Ecto neural progenitor cell (in vitro differentiated cells): Measurements from ENCODE around the gene ASB14.
"Not testable (repeated sequence)": the region's sequence is repeated elsewhere in the genome, so short reads cannot be mapped to it uniquely, and the experiment has no call there.

Experiments used
- DNase-seq: peaks from one replicate; pipeline ENCODE4 v3.0.0-alpha.2; 2018; ENCODE audit warnings: low spot score

ASB14 gene

GRCh38 chr3:57292159-57292896, at the start of gene ASB14:
Gene ASB14, minus strand, starts transcription at chr3:57292685. Its CDS starts 652 bp downstream, at chr3:57292033.
- no peak for DNase-seq

DNA sequence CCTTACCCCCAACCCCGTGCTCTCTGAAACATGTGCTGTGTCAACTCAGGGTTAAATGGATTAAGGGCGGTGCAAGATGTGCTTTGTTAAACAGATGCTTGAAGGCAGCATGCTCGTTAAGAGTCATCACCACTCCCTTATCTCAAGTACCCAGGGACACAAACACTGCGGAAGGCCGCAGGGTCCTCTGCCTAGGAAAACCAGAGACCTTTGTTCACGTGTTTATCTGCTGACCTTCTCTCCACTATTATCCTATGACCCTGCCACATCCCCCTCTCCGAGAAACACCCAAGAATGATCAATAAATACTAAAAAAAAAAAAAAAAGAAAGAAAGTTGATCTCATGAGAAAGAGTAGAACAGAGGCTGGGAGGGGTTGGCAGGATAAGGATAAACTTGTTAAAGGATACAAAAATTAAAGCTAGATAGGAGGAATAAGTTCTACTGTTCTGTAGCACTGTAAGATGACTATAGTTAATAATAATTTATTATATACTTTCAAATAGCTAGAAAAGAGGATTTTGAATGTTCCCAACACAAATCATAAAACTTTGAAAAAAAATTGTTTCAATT, 46.7 kb upstream of the ASB14 start:
- not testable (repeated sequence) for DNase-seq

DNA sequence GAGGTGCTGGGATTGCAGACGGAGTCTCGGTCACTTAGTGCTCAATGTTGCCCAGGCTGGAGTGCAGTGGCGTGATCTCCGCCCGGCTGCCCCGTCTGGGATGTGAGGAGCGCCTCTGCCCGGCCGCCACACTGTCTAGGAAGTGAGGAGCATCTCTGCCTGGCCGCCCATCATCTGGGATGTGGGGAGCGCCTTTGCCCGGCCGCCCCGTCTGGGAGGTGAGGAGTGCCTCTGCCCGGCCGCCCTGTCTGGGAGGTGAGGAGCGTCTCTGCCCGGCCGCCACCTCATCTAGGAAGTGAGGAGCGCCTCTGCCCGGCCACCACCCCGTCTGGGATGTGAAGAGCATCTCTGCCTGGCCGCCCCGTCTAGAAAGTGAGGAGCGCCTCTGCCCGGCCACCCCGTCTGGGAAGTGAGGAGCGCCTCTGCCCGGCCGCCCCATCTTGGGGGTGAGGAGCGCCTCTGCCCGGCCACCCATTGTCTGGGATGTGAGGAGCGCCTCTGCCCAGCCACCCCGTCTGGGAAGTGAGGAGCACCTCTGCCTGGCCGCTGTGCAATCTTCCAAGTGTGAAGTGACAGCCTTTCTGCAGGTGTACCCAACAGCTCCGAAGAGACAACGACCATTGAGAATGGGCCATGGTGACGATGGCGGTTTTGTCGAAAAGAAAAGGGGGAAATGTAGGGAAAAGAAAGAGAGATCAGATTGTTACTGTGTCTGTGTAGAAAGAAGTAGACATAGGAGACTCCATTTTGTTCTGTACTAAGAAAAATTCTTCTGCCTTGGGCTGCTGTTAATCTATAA, 46.0 kb upstream of the ASB14 start:
- not testable (repeated sequence) for DNase-seq

GRCh38 chr3:57335283-57335938, 42.9 kb upstream of the ASB14 start:
- no peak for DNase-seq

- no peak for DNase-seq
These were observed 38.7 kb upstream of the ASB14 start for GRCh38 chr3:57331078-57331610.

DNA sequence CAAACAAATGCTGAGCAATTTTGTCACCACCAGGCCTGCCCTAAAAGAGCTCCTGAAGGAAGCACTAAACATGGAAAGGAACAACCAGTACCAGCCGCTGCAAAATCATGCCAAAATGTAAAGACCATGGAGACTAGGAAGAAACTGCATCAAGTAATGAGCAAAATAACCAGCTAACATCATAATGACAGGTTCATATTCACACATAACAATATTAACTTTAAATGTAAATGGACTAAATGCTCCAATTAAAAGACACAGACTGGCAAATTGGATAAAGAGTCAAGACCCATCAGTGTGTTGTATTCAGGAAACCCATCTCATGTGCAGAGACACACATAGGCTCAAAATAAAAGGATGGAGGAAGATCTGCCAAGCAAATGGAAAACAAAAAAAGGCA, 34.0 kb upstream of the ASB14 start:
- DNase-seq, result not testable (repeated sequence)

- no peak for DNase-seq
These were observed 21.7 kb upstream of the ASB14 start for GRCh38 chr3:57314204-57314603.

- DNase-seq, result no peak
These were observed 17.4 kb upstream of the ASB14 start for GRCh38 chr3:57309769-57310360.

GRCh38 chr3:57303520-57303919, 11.0 kb upstream of the ASB14 start:
- DNase-seq, result not testable (repeated sequence)

GRCh38 chr3:57298041-57298440, 5.6 kb upstream of the ASB14 start:
- DNase-seq, result no peak

DNA sequence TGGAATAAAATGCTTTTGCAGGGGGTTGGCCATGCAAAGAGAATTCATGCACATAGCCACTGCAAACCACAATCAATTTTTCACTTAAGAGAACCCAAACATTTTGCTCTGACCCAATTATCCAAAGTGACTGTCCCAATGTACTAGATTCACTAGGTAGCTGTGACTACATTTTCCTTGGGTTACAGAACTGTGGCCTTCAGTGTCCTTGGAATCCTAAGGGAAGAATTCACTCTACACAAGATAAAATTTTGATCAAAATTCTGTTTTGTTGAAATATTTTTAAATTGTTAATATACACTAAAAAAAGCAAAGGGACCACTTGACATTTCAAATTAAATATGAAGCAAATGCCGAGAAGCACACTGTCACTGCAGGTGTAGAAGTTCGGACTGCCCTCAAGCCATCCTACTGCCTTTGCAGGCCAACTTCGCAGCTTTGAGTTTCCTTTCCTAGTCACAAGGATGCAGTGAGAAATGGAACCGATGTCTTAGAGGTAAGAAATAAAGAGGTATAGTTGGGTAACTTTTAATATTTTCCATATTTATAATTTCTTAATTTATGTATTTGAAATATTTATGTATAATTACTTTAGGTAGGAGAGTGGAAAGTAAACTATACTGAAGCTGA, 527 bp upstream of the ASB14 start:
- no peak for DNase-seq

GRCh38 chr3:57288403-57288802, 4.1 kb downstream of the ASB14 start:
- no peak for DNase-seq

- DNase-seq, result no peak
These were observed 5.3 kb downstream of the ASB14 start for GRCh38 chr3:57287205-57287604.

- DNase-seq, result no peak
These were observed 9.2 kb downstream of the ASB14 start for GRCh38 chr3:57283334-57283733.

DNA sequence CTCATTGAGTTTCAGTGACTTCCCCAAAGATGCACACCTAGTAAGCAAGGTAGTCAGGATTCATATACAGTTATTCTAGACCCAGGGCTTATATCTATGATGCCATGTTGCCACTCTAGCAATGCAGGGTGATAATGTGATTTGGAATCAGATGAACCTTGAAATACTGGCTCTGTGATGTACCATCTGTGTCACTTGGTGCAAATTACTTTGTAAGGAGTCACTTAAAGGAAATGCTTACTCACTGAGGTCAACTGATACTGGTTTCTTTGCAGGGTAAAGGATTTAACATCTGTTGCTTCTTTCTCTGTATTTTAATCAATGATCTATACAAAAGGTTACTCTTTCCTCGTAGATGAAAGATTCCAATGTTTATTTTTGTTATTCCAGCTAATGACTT, 10.8 kb downstream of the ASB14 start:
- DNase-seq, result no peak

GRCh38 chr3:57279685-57280084, 12.8 kb downstream of the ASB14 start:
- no peak for DNase-seq

GRCh38 chr3:57278237-57278636, 14.2 kb downstream of the ASB14 start:
- no peak for DNase-seq

DNA sequence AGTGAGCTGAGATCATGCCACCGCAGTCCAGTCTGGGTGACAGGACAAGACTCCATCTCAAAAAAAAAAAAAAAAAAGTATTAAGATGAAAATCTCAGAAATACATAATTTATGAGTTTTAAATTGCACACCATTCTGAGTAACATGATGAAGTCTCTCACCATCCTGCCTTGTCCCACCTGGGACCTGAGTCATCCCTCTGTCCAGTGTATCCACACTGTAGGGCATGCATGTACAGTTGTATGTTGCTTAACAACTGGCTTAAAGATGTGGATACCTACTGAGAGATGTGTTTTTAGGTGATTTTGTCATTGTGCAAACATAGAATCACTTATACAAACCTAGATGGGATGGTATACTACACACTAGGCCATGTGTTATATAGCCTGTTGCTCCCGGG, 17.1 kb downstream of the ASB14 start:
- DNase-seq, result no peak

- no peak for DNase-seq
These were observed 17.6 kb downstream of the ASB14 start for GRCh38 chr3:57274845-57275244.

DNA sequence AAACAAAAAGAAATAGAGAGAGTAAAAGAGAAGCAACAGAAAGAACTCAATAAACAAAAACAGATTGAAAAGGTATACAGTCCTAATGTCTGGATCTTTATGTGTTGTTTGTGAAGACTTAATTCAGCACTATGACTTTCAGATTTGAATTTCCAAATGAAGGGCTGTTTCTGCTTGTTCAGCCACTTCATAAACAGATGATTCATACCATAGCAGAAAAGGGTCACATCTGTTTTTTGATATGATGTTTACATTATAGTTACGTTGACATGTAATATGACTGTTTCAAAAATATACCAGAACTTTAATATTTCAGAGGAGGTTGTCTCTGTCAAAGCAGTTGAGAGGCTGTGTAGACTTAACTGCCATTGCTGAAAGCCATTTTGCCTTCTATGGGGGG, 24.1 kb downstream of the ASB14 start:
- DNase-seq, result no peak

DNA sequence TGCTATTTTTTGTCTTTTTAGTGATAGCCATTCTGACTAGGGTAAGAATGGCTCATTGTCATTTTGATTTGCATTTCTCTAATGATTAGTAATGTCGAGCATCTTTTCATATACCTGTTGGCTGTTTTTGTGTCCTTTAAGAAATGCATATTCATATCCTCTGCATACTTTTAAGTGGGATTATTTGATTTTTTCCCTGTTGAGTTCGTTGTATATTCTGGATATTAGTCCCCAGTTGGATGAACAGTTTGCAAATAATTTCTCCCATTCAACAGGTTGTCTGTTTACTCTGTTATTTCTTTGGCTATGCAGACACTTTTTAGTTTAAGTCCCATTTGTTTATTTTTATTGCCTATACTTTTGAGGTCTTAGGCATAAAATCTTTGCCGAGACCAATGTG, 30.6 kb downstream of the ASB14 start:
- DNase-seq, result no peak
